MCF 10A (cell line): ENCODE data around the gene GREB1L. TPM values are rescaled to one million over a fixed set of nuclear protein-coding genes. Genes with fewer than 3 reads are reported as not detected.

Experiments
- BruUV-seq: library from RNA; stranded (reverse); fragments of 400-500 nt; replicated peaks from 2 replicates; lab custom pipeline; 2021; lab: Mats Ljungman, UMichigan
- CTCF ChIA-PET: fragments of 300-600 bp; sonication (Branson Sonifier 250); formaldehyde crosslinking; extraction: SDS; loops from one replicate; lab custom pipeline; 2021; ENCODE audit warnings: antibody characterized with exemption, inconsistent platforms; lab: Yijun Ruan, JAX
- POLR2A ChIA-PET: fragments of 300-600, 350-650 bp; sonication (Branson Sonifier 250); formaldehyde crosslinking; extraction: SDS; loops from one replicate; lab custom pipeline; 2020; ENCODE audit warnings: antibody characterized with exemption, inconsistent platforms; lab: Yijun Ruan, JAX
- DNase-seq: peaks from one replicate; pipeline ENCODE4 v3.0.0-alpha.2; 2018; ENCODE audit not compliant: unreplicated experiment
- H3K27ac Mint-ChIP-seq: one replicate; pipeline ENCODE4 v1.8.0; 2022; ENCODE audit warnings: mild to moderate bottlenecking, low read depth, mixed read lengths; ENCODE audit not compliant: unreplicated experiment
- H3K27me3 Mint-ChIP-seq: one replicate; pipeline ENCODE4 v1.8.0; 2022; ENCODE audit warnings: mixed read lengths; ENCODE audit not compliant: insufficient read depth, unreplicated experiment
- H3K36me3 Mint-ChIP-seq: one replicate; pipeline ENCODE4 v1.8.0; 2022; ENCODE audit warnings: mild to moderate bottlenecking, moderate library complexity, mixed read lengths; ENCODE audit not compliant: insufficient read depth, unreplicated experiment
- H3K4me1 Mint-ChIP-seq: one replicate; pipeline ENCODE4 v1.8.0; 2022; ENCODE audit warnings: mixed read lengths; ENCODE audit not compliant: insufficient read depth, unreplicated experiment
- H3K4me3 Mint-ChIP-seq: one replicate; pipeline ENCODE4 v1.8.0; 2022; ENCODE audit warnings: mild to moderate bottlenecking, moderate library complexity, mixed read lengths; ENCODE audit not compliant: unreplicated experiment
- H3K9me3 Mint-ChIP-seq: one replicate; pipeline ENCODE4 v1.8.0; 2022; ENCODE audit warnings: mixed read lengths; ENCODE audit not compliant: unreplicated experiment
- intact Hi-C: fragments of 100-400 bp; cut with micrococcal nuclease; formaldehyde crosslinking; loops from 2 replicates; pipeline ENCODE4 v1.14.1; 2022
- total RNA-seq: library from RNA; stranded (reverse); gene quantifications from 2 replicates; pipeline ENCODE4 v1.2.3, GENCODE V29; 2022
- TF ChIP-seq, protein P1 (sequence below): fragments of 200-600 bp; IDR thresholded peaks from one replicate; pipeline ENCODE4 v1.8.0; 2022; ENCODE audit warnings: antibody characterized with exemption, mild to moderate bottlenecking; ENCODE audit not compliant: unreplicated experiment

GREB1L gene
- total RNA-seq, 1 experiment from 2014 or later = 9.4 TPM

DNA sequence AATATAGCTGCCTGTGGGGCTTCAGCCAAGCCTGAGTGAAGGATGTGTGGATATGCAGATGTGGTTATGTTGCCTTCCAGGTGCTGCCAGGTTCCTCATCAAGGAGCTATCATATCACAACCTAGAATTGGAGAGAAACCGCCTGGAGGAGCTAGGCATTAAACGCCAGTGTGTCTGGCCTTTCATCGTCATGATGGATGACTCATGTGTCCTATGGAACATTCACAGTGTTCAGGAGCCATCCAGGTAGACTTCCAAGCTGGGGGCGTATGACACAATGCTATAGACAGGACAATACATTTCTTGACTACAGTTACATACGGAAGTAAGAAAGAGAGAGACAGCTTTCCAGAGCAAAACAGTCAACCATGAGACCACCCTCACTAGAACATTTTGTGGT is 271.7 kb downstream of the GREB1L start:
- no peak overlapping the region for H3K27ac Mint-ChIP-seq

DNA sequence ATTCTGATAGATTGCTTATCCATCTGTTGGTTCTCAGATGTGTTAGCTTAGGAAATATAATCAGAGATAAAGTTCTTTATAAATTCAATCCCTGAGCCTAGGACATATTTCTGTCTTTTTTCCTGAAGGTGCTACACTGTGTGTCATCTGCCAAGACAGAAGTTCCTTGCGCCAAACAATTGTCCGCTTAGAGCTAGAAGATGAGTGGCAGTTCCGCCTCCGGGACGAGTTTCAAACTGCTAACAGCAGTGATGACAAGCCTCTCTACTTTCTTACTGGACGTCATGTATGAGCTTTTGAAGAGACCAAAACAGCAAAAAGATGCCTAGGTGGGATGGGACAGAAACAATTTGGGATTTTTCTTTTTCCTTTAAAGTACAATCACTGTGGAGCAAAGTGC is 280.5 kb downstream of the GREB1L start:
- no TSS peak for BruUV-seq
- ChIA-PET CTCF (interaction anchor here (0.6 to 0.9 kb wide), 3 partner anchors 34 to 328 kb away, joined by 3 to 4 read pairs (median 4); no protein-coding TSS in a partner anchor), POLR2A (no interaction called here)
- no peak overlapping the region for H3K4me3 Mint-ChIP-seq
- H3K9me3 Mint-ChIP-seq = no peaks in the 10 kb centered on the region
- intact Hi-C loops = no loop called here
- H3K27me3 Mint-ChIP-seq = no peaks in the 10 kb centered on the region
- H3K36me3 Mint-ChIP-seq = peaks cover 59% of the 10 kb centered on the region
- H3K27ac Mint-ChIP-seq = no peak overlapping the region
- DNase-seq = no peak
- TF ChIP-seq, protein P1, sequence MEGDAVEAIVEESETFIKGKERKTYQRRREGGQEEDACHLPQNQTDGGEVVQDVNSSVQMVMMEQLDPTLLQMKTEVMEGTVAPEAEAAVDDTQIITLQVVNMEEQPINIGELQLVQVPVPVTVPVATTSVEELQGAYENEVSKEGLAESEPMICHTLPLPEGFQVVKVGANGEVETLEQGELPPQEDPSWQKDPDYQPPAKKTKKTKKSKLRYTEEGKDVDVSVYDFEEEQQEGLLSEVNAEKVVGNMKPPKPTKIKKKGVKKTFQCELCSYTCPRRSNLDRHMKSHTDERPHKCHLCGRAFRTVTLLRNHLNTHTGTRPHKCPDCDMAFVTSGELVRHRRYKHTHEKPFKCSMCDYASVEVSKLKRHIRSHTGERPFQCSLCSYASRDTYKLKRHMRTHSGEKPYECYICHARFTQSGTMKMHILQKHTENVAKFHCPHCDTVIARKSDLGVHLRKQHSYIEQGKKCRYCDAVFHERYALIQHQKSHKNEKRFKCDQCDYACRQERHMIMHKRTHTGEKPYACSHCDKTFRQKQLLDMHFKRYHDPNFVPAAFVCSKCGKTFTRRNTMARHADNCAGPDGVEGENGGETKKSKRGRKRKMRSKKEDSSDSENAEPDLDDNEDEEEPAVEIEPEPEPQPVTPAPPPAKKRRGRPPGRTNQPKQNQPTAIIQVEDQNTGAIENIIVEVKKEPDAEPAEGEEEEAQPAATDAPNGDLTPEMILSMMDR = no peak
- peaks cover 5% of the 10 kb centered on the region for H3K4me1 Mint-ChIP-seq

More for the DNA sequence above, 271.7 kb downstream of the GREB1L start:
- TF ChIP-seq, protein P1 = no peak
- DNase-seq = peak; percentile 60
- Mint-ChIP-seq H3K36me3 (peaks cover 28% of the 10 kb centered on the region), H3K4me3 (no peak overlapping the region), H3K9me3 (peaks cover 9% of the 10 kb centered on the region), H3K27me3 (no peaks in the 10 kb centered on the region), H3K4me1 (no peaks in the 10 kb centered on the region)
- POLR2A ChIA-PET = interaction anchor here (1.8 kb wide), 1 partner anchor 11 kb away, joined by 4 read pairs; no protein-coding TSS in a partner anchor
- no TSS peak for BruUV-seq
- intact Hi-C loops = no loop called here
- CTCF ChIA-PET = interaction anchor here (1.1 to 1.5 kb wide), 2 partner anchors 24 to 25 kb away, joined by 3 to 4 read pairs; no protein-coding TSS in a partner anchor

DNA sequence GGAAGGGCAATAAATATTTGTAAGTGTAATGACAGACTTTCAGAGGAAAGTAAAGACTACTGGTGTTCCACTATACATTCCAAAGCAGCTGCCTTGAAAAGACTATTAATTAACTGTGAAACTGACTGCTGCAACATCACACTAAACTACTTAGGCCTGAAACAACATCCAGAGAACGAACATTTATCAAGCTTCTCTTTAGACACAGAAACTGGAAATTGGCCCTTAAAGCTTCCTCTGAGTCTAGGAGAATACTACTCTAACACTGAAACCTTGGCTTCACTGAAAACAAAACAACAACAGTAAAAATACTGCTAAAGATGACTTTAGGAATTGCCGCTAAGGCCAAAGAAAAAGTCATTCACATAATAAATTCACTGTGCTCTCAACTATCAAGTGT is 283.9 kb downstream of the GREB1L start:
- ChIA-PET POLR2A (interaction anchor here (1.2 to 1.8 kb wide), 2 partner anchors 11 to 31 kb away, joined by 3 to 4 read pairs; no protein-coding TSS in a partner anchor), CTCF (interaction anchor here (0.5 to 0.7 kb wide), 2 partner anchors 39 to 85 kb away, joined by 3 read pairs; no protein-coding TSS in a partner anchor)
- intact Hi-C loops = no loop called here
- no TSS peak for BruUV-seq
- DNase-seq = no peak
- Mint-ChIP-seq H3K27ac (peak overlapping the region; percentile 16), H3K27me3 (no peaks in the 10 kb centered on the region), H3K4me3 (no peak overlapping the region), H3K9me3 (no peaks in the 10 kb centered on the region), H3K36me3 (peaks cover 62% of the 10 kb centered on the region), H3K4me1 (peaks cover 7% of the 10 kb centered on the region)
- TF ChIP-seq, protein P1 = no peak

DNA sequence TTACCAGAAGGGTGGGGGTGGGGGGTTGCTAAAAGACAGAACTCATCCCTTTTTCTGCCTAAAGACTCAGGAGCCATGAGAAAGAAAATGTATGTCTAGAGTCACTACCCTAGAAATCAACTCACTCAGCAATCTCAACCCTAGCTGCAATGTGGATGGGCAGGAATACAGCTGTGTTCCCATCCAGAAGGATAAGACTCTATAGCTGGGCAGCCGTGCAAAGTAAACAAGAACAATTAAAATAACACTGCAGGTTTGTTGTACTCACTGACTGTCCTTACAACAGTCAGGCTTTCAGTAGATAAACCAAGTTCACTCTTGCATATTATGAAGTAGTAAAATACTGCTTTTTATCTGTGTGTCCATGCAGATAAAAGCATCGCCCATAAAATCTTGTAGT is 284.4 kb downstream of the GREB1L start:
- TF ChIP-seq, protein P1 = no peak
- H3K27me3 Mint-ChIP-seq = no peaks in the 10 kb centered on the region
- POLR2A ChIA-PET = interaction anchor here (1.2 kb wide), 1 partner anchor 31 kb away, joined by 3 read pairs; no protein-coding TSS in a partner anchor
- CTCF ChIA-PET = interaction anchor here (0.5 kb wide), 1 partner anchor 84 kb away, joined by 3 read pairs; no protein-coding TSS in a partner anchor
- H3K36me3 Mint-ChIP-seq = peaks cover 62% of the 10 kb centered on the region
- H3K4me1 Mint-ChIP-seq = peaks cover 7% of the 10 kb centered on the region
- no peak for DNase-seq
- no peak overlapping the region for H3K4me3 Mint-ChIP-seq
- no TSS peak for BruUV-seq
- no peak overlapping the region for H3K27ac Mint-ChIP-seq
- intact Hi-C loops = no loop called here
- H3K9me3 Mint-ChIP-seq = no peaks in the 10 kb centered on the region
